GM12874 (cell line): ENCODE measurements around the gene RPL37A.

Source experiments
- TF ChIP-seq, protein P1 (sequence below): IDR thresholded peaks from 2 replicates; pipeline ENCODE4 v1.5.1; 2011; ENCODE audit warnings: low read depth, mild to moderate bottlenecking, control low read depth, low read length, moderate library complexity; ENCODE audit not compliant: insufficient read depth

The RPL37A gene

DNA sequence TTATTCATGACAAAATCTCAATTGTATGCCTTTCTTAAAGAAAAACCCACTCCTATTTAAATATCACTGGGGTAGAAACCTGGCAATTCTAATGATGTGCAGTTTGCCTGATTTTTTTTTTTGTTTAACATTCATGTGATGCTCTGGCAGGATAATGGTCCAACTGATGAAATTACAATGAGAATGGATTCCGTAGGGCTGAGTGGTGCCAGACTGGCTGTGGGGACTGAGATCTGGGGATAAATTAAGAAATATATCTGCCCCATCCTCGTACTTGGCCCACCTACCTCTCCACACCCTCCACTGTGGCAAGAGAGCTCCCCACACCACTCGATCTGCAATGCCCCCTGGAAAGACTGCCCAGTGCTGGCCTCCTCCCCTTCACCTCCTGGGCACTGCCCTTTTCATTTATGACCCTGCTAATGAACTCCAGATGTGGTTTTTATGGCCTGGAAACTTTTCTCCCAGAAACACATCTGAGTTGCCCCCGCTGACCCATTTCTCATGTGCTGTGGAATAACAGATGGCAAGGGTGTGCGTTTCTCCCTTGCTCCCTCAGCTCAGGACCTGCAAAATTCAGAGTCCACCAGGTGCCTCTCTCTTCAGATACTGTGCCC lies 33.0 kb upstream of the RPL37A start:
- TF ChIP-seq, protein P1, sequence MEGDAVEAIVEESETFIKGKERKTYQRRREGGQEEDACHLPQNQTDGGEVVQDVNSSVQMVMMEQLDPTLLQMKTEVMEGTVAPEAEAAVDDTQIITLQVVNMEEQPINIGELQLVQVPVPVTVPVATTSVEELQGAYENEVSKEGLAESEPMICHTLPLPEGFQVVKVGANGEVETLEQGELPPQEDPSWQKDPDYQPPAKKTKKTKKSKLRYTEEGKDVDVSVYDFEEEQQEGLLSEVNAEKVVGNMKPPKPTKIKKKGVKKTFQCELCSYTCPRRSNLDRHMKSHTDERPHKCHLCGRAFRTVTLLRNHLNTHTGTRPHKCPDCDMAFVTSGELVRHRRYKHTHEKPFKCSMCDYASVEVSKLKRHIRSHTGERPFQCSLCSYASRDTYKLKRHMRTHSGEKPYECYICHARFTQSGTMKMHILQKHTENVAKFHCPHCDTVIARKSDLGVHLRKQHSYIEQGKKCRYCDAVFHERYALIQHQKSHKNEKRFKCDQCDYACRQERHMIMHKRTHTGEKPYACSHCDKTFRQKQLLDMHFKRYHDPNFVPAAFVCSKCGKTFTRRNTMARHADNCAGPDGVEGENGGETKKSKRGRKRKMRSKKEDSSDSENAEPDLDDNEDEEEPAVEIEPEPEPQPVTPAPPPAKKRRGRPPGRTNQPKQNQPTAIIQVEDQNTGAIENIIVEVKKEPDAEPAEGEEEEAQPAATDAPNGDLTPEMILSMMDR, result no peak

DNA sequence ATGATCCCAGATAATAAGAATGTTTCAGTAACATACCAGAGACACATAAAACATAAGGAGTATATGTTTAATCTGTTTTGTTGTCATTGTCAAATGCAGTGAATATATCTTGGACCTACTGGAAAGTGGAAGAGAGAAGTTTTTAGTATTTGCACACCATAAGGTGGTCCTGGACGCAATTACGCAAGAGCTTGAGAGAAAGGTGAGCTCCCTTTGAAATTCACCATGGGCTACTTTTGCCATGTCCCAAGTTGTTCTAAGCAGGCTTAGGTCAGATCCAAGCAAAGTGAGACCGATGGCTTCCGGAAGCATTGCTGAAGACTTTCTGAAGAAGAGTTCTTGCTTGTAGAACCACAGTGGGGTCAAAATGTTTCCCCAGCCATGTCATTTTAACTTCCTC lies 30.8 kb upstream of the RPL37A start:
- TF ChIP-seq, protein P1, result no peak

DNA sequence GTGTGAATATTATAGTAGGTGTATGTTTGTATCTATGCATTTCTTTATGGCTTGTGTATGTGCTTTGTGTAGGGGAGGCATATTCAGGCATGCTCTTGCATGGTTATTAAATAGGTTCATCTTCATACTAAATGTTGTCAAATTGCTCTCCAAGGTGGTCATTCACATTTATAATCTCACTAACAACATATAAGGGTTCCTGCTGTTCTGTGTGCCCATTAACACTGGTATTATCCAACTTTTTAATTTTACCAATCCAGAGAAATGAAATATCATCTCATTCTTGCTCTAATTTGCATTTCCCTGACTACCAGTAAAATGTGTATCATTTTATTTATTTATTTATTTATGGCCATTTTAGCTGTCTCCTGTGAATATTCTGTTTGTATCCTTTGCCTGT lies 29.0 kb upstream of the RPL37A start:
- TF ChIP-seq, protein P1, result no peak

DNA sequence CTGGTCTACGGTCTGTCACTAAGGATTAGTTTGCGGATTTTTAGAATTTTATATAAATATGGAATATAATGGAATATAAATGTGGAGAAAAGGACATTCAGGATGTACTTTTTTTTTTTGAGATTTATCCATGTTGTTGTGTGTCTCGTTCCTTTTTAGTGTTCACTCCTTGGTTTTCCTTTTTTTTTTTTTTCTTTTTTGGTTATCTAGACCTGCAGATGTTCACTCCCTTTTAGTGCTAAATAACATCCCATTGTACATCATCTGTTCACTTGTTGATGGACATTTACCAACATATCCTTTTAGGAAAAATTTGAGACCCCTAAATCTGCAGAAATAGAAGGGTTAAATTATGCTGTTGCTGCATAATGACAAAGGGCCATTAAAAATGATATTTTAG lies 25.5 kb upstream of the RPL37A start:
- TF ChIP-seq, protein P1, result no peak

DNA sequence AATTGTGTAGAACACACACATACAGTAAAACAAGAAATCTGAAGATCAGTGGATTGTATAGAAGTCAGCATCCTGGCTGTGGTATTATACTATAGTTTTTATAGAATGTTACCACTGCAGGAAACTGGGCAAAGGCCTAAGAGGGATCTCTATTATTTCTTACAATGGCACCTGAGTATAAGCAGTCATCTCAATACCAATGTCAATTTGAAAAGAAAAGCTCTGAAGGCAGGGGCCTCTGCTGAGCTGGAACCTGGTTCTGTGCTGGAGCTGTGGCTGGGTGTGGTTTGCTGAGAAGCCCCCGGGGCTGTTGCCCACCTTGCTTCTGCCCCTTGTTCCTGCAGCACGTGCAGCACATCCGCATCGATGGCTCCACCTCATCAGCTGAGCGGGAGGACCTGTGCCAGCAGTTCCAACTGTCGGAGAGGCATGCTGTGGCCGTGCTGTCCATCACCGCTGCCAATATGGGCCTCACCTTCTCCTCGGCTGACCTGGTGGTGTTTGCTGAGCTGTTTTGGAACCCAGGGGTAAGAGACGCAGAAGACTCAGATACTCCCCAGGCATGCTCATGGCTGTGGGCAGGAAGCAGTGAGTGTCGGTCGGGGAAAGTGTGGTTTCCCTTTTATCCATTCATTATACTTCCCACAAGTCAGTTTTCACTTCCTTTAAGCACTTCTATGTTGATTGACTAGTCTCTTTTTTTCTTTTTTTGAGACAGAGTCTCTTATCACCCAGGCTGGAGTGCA lies 23.5 kb upstream of the RPL37A start:
- TF ChIP-seq, protein P1, result no peak

DNA sequence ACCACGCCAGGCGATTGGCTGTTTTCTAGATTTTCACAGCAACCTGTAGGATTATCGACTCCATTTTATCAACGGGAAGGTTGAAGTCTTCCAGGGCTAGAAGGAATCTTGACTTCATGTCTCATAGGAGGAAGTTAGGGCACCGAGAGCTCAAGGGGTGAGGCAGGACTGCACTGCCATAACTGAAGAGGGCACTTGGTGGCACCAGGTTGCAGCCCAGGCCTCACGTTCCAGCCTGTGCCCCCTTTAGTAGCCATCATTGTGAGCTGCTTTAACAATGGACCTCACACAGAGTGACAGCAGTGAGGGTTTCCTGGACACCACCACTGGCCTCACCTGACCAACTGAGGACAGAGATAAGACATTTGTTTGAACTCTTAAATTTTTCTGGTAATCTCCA lies 22.9 kb upstream of the RPL37A start:
- TF ChIP-seq, protein P1, result no peak

DNA sequence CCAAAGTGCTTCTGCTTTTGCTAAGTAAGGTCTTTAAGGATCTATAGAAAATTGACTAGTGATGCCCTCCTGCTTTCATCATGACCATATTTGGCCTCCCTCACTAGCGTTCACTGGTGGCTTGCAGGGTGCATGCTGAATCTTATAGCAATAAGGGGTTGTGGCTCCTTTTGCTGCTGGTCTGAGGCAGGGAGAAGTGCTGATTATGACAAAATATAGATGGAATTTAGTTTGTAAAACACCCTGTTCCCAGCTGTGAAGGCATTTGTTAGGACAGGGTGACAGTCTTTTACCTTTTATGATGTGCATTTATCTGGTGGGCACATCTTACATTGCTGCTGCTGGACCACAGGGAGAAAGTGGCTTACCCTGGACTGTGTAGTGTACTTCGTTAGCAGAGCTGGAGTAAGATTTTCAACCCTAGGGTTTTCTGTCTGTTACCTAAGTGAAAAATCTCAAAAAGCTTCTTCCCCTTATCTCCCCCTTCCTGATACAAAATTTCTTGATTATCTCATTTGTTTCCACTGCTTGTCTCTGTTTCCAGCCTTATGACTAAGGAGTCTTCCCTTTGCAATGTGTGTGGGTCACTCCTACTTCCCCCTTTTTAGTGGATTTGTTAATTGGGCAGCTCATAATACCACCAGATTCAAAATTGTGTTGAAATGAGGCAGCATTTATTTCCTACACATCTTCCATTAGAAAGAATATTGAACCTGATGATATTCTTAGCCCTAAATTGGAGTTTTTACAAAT lies 21.2 kb upstream of the RPL37A start:
- TF ChIP-seq, protein P1, result no peak
